ENCODE measurements around the gene HTRA1.

The HTRA1 gene

GRCh38 chr10:122503012-122503411 lies 41.7 kb downstream of the HTRA1 start:
- WGBS (ENCODE audit: insufficient coverage): 97% methylated on average over 13 of the region's 13 CpGs
- no peaks in the 10 kb centered on the region for H3K36me3 ChIP-seq (ENCODE audit: control insufficient read depth in 4 of 4, insufficient read depth in 4 of 4, low read length in 3 of 4)
- no peaks in the 10 kb centered on the region for H3K4me1 ChIP-seq (ENCODE audit: control extremely low read depth in 1 of 4, control insufficient read depth in 4 of 4, insufficient read depth in 4 of 4, low read length in 3 of 4)
- DNase-seq: no peak
- POLR2A ChIA-PET: no interaction called here
- H3K4me3 ChIP-seq (ENCODE audit: control insufficient read depth in 1 of 7, extremely low read depth in 1 of 7, insufficient read depth in 4 of 7, low read depth in 2 of 7, low read length in 6 of 7): no peak overlapping the region
- H3K27me3 ChIP-seq (replicated peaks in 2 of 5; ENCODE audit: control insufficient read depth in 4 of 5, insufficient read depth in 5 of 5, low read length in 4 of 5): peaks cover 0 to 17% (median 3%) of the 10 kb centered on the region in 5 experiments
- H3K9me3 ChIP-seq (ENCODE audit: control extremely low read depth in 1 of 5, control insufficient read depth in 4 of 5, insufficient read depth in 2 of 5, low read depth in 1 of 5, low read length in 4 of 5): no peaks in the 10 kb centered on the region
- no peak overlapping the region for H3K27ac ChIP-seq (ENCODE audit: insufficient read depth in 1 of 2, low read depth in 1 of 2, low read length in 2 of 2, poor library complexity in 1 of 2, severe bottlenecking in 2 of 2)
- CTCF ChIA-PET: no interaction called here

DNA sequence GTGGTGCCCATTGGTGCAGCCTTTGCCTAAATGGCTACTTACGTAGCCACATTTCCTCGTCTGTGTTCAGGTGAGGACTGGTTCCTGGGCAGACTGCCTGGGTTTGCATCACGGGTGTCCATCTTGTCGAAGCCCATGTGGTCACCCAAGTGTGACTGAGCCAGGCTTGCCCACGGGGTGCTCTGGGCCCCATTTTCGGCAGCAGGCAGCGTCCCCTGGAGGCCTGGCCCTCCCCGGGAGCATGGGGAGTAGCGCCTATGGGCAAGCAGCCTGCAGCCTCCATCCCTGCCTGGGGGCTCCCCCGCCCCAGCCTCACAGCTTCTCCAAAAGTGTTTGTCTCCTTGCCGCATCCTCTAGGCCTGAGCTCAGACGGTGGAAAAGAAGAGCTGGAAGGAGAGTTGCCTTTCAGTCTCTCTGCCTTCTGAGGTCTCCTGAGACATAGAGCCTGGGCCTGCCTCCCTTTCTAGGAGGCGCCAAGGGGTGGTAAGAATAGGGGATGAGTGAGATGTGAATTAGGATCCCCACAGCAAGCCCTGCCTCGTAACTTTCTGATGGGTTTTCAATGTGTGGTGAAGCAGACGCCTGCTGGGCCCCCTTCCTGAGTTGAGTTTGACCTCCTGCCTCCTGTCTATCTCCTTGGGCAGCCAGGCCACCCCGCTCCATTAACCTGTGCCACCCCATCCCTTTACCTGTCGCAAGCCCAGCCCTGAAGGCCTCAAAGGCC lies 42.7 kb downstream of the HTRA1 start:
- Histone ChIP-seq H3K9me3 (ENCODE audit: control extremely low read depth in 1 of 5, control insufficient read depth in 4 of 5, insufficient read depth in 2 of 5, low read depth in 1 of 5, low read length in 4 of 5) (no peaks in the 10 kb centered on the region), H3K27ac (ENCODE audit: insufficient read depth in 1 of 2, low read depth in 1 of 2, low read length in 2 of 2, poor library complexity in 1 of 2, severe bottlenecking in 2 of 2) (no peak overlapping the region), H3K36me3 (ENCODE audit: control insufficient read depth in 4 of 4, insufficient read depth in 4 of 4, low read length in 3 of 4) (no peaks in the 10 kb centered on the region), H3K4me3 (ENCODE audit: control insufficient read depth in 1 of 7, extremely low read depth in 1 of 7, insufficient read depth in 4 of 7, low read depth in 2 of 7, low read length in 6 of 7) (no peak overlapping the region), H3K4me1 (ENCODE audit: control extremely low read depth in 1 of 4, control insufficient read depth in 4 of 4, insufficient read depth in 4 of 4, low read length in 3 of 4) (no peaks in the 10 kb centered on the region), H3K27me3 (replicated peaks in 2 of 5; ENCODE audit: control insufficient read depth in 4 of 5, insufficient read depth in 5 of 5, low read length in 4 of 5) (peaks cover 0 to 23% (median 0%) of the 10 kb centered on the region in 5 experiments)
- WGBS (ENCODE audit: insufficient coverage): 94% methylated on average over 12 of the region's 17 CpGs
- ChIA-PET CTCF (no interaction called here), POLR2A (no interaction called here)
- DNase-seq: no peak

DNA sequence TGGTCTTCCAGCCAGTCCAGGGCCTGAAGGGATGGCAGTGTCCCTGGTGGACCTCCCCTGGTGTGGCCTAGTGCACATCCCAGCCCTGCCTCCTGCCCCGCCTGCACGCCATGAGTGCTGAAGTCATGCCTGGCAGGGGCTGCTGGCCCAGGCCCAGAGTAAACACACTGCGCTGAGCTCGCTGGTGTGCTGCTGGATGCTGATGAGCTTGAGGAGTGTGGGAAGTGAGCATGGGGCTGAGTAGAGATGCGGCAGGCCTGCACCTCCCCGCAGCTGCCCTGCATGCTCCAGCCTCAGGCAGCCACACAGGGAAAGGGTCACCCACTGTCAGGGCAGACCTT lies 43.2 kb downstream of the HTRA1 start:
- Histone ChIP-seq H3K4me1 (ENCODE audit: control extremely low read depth in 1 of 4, control insufficient read depth in 4 of 4, insufficient read depth in 4 of 4, low read length in 3 of 4) (no peaks in the 10 kb centered on the region), H3K27ac (ENCODE audit: insufficient read depth in 1 of 2, low read depth in 1 of 2, low read length in 2 of 2, poor library complexity in 1 of 2, severe bottlenecking in 2 of 2) (no peak overlapping the region), H3K9me3 (ENCODE audit: control extremely low read depth in 1 of 5, control insufficient read depth in 4 of 5, insufficient read depth in 2 of 5, low read depth in 1 of 5, low read length in 4 of 5) (no peaks in the 10 kb centered on the region), H3K4me3 (ENCODE audit: control insufficient read depth in 1 of 7, extremely low read depth in 1 of 7, insufficient read depth in 4 of 7, low read depth in 2 of 7, low read length in 6 of 7) (no peak overlapping the region), H3K36me3 (ENCODE audit: control insufficient read depth in 4 of 4, insufficient read depth in 4 of 4, low read length in 3 of 4) (no peaks in the 10 kb centered on the region), H3K27me3 (replicated peaks in 2 of 5; ENCODE audit: control insufficient read depth in 4 of 5, insufficient read depth in 5 of 5, low read length in 4 of 5) (peaks cover 0 to 23% (median 0%) of the 10 kb centered on the region in 5 experiments)
- DNase-seq: no peak
- WGBS (ENCODE audit: insufficient coverage): 81% methylated on average over 6 of the region's 6 CpGs
- ChIA-PET POLR2A (no interaction called here), CTCF (interaction anchor here (0.8 to 1.9 kb wide), 2 partner anchors 11 to 95 kb away, joined by 3 to 6 read pairs; no protein-coding TSS in a partner anchor)

- Histone ChIP-seq H3K4me3 (ENCODE audit: control insufficient read depth in 1 of 7, extremely low read depth in 1 of 7, insufficient read depth in 4 of 7, low read depth in 2 of 7, low read length in 6 of 7) (no peak overlapping the region), H3K27me3 (replicated peaks in 2 of 5; ENCODE audit: control insufficient read depth in 4 of 5, insufficient read depth in 5 of 5, low read length in 4 of 5) (peaks cover 0 to 23% (median 0%) of the 10 kb centered on the region in 5 experiments), H3K27ac (ENCODE audit: insufficient read depth in 1 of 2, low read depth in 1 of 2, low read length in 2 of 2, poor library complexity in 1 of 2, severe bottlenecking in 2 of 2) (no peak overlapping the region), H3K4me1 (ENCODE audit: control extremely low read depth in 1 of 4, control insufficient read depth in 4 of 4, insufficient read depth in 4 of 4, low read length in 3 of 4) (no peaks in the 10 kb centered on the region), H3K9me3 (ENCODE audit: control extremely low read depth in 1 of 5, control insufficient read depth in 4 of 5, insufficient read depth in 2 of 5, low read depth in 1 of 5, low read length in 4 of 5) (no peaks in the 10 kb centered on the region), H3K36me3 (ENCODE audit: control insufficient read depth in 4 of 4, insufficient read depth in 4 of 4, low read length in 3 of 4) (no peaks in the 10 kb centered on the region)
- POLR2A ChIA-PET: no interaction called here
- CTCF ChIA-PET: interaction anchor here (0.8 to 1.9 kb wide), 2 partner anchors 10 to 95 kb away, joined by 3 to 6 read pairs; no protein-coding TSS in a partner anchor
- 100% methylated on average over 3 of the region's 5 CpGs for WGBS (ENCODE audit: insufficient coverage)
- no peak for DNase-seq
These were observed 43.7 kb downstream of the HTRA1 start for GRCh38 chr10:122505011-122505410.

DNA sequence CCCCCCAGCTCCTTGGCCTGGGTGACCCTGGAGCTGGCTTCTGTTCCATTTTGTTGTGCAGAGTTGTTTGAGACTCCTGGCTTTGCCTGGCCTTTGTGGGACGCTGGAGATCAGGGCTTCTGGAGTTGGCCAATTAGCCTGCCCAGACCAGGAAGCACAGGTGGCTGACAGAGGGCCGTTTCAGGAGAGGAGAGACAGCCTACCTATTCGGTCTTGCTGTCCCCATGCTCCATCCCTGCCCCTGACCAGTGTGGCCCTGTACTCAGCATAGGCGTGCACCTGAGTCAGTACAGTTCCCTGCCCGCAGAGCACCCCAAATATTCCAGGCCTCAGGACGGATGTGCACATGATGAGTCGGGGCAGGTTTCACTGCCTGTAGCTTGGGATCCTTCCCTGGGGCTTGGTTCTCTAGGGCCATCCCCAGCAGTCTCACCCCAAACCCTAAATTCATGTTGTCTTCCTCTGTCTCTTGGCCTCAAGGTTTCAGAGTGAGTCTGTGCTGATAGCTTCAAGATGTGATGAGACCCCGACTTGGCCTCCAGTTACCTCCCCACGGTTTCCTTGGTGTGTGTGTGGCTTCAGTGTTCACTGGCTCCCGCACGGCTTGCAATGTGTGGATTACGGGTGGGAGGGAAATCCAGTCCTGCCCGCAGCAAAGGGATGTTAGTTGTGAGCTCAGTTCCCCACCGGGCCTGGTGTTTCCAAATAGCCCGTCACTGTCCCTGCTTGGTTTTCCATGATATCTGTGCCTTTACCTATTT lies 44.7 kb downstream of the HTRA1 start:
- WGBS (ENCODE audit: insufficient coverage): 97% methylated on average over 13 of the region's 15 CpGs
- CTCF ChIA-PET: interaction anchor here (1.9 kb wide), 1 partner anchor 9 kb away, joined by 6 read pairs; no protein-coding TSS in a partner anchor
- H3K27ac ChIP-seq (ENCODE audit: insufficient read depth in 1 of 2, low read depth in 1 of 2, low read length in 2 of 2, poor library complexity in 1 of 2, severe bottlenecking in 2 of 2): no peak overlapping the region
- no peak overlapping the region for H3K4me3 ChIP-seq (ENCODE audit: control insufficient read depth in 1 of 7, extremely low read depth in 1 of 7, insufficient read depth in 4 of 7, low read depth in 2 of 7, low read length in 6 of 7)
- no peaks in the 10 kb centered on the region for H3K9me3 ChIP-seq (ENCODE audit: control extremely low read depth in 1 of 5, control insufficient read depth in 4 of 5, insufficient read depth in 2 of 5, low read depth in 1 of 5, low read length in 4 of 5)
- no peak for DNase-seq
- POLR2A ChIA-PET: no interaction called here
- H3K4me1 ChIP-seq (ENCODE audit: control extremely low read depth in 1 of 4, control insufficient read depth in 4 of 4, insufficient read depth in 4 of 4, low read length in 3 of 4): no peaks in the 10 kb centered on the region
- H3K27me3 ChIP-seq (replicated peaks in 2 of 5; ENCODE audit: control insufficient read depth in 4 of 5, insufficient read depth in 5 of 5, low read length in 4 of 5): peaks cover 0 to 16% (median 0%) of the 10 kb centered on the region in 5 experiments
- no peaks in the 10 kb centered on the region for H3K36me3 ChIP-seq (ENCODE audit: control insufficient read depth in 4 of 4, insufficient read depth in 4 of 4, low read length in 3 of 4)

DNA sequence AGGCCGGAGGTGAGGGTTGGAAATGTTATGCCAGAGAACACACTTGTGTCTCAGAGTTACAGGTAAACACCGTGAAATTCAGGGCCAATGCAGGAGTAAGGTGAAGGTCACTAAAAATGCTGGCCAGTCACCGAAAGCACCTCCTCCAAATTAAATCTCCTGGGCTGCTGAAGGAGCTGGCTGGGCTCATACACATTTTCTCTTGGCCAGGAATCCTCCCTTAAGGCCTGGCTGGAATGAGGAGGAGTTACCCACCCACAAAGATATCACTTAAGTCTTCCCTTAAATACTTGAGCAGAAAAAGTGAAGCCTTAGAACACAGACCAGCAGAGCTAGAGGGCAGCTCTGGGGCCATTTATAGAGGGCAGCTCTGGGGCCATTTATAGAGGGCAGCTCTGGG lies 46.3 kb downstream of the HTRA1 start:
- WGBS (ENCODE audit: insufficient coverage): 100% methylated on average over 2 of the region's 3 CpGs
- POLR2A ChIA-PET: no interaction called here
- H3K4me1 ChIP-seq (ENCODE audit: control extremely low read depth in 1 of 4, control insufficient read depth in 4 of 4, insufficient read depth in 4 of 4, low read length in 3 of 4): no peaks in the 10 kb centered on the region
- no peaks in the 10 kb centered on the region for H3K9me3 ChIP-seq (ENCODE audit: control extremely low read depth in 1 of 5, control insufficient read depth in 4 of 5, insufficient read depth in 2 of 5, low read depth in 1 of 5, low read length in 4 of 5)
- CTCF ChIA-PET: interaction anchor here (1.2 kb wide), 1 partner anchor 15 kb away, joined by 3 read pairs; no protein-coding TSS in a partner anchor
- no peak overlapping the region for H3K4me3 ChIP-seq (ENCODE audit: control insufficient read depth in 1 of 7, extremely low read depth in 1 of 7, insufficient read depth in 4 of 7, low read depth in 2 of 7, low read length in 6 of 7)
- no peaks in the 10 kb centered on the region for H3K36me3 ChIP-seq (ENCODE audit: control insufficient read depth in 4 of 4, insufficient read depth in 4 of 4, low read length in 3 of 4)
- H3K27ac ChIP-seq (ENCODE audit: insufficient read depth in 1 of 2, low read depth in 1 of 2, low read length in 2 of 2, poor library complexity in 1 of 2, severe bottlenecking in 2 of 2): no peak overlapping the region
- H3K27me3 ChIP-seq (replicated peaks in 2 of 5; ENCODE audit: control insufficient read depth in 4 of 5, insufficient read depth in 5 of 5, low read length in 4 of 5): peaks cover 0 to 6% (median 0%) of the 10 kb centered on the region in 5 experiments
- no peak for DNase-seq

- no peak for DNase-seq
- H3K4me1 ChIP-seq (ENCODE audit: control extremely low read depth in 1 of 4, control insufficient read depth in 4 of 4, insufficient read depth in 4 of 4, low read length in 3 of 4): no peaks in the 10 kb centered on the region
- ChIA-PET CTCF (interaction anchor here (1.0 to 1.2 kb wide), 2 partner anchors 12 to 15 kb away, joined by 3 read pairs; no protein-coding TSS in a partner anchor), POLR2A (no interaction called here)
- no peak overlapping the region for H3K4me3 ChIP-seq (ENCODE audit: control insufficient read depth in 1 of 7, extremely low read depth in 1 of 7, insufficient read depth in 4 of 7, low read depth in 2 of 7, low read length in 6 of 7)
- no peaks in the 10 kb centered on the region for H3K9me3 ChIP-seq (ENCODE audit: control extremely low read depth in 1 of 5, control insufficient read depth in 4 of 5, insufficient read depth in 2 of 5, low read depth in 1 of 5, low read length in 4 of 5)
- no peaks in the 10 kb centered on the region for H3K36me3 ChIP-seq (ENCODE audit: control insufficient read depth in 4 of 4, insufficient read depth in 4 of 4, low read length in 3 of 4)
- no peak overlapping the region for H3K27ac ChIP-seq (ENCODE audit: insufficient read depth in 1 of 2, low read depth in 1 of 2, low read length in 2 of 2, poor library complexity in 1 of 2, severe bottlenecking in 2 of 2)
- WGBS (ENCODE audit: insufficient coverage): 89% methylated on average over 3 of the region's 5 CpGs
- H3K27me3 ChIP-seq (replicated peaks in 2 of 5; ENCODE audit: control insufficient read depth in 4 of 5, insufficient read depth in 5 of 5, low read length in 4 of 5): peaks cover 0 to 6% (median 0%) of the 10 kb centered on the region in 5 experiments
These were observed 46.7 kb downstream of the HTRA1 start for GRCh38 chr10:122508021-122508420.
